PFSK-1 (cell line): ENCODE measurements around the gene CLIC4.

Experiments
- POLR2AphosphoS5 ChIP-seq: IDR thresholded peaks from 2 replicates; pipeline ENCODE4 v1.6.1; 2012; ENCODE audit warnings: low read depth, mild to moderate bottlenecking, control low read depth, low read length, moderate library complexity
- TAF1 ChIP-seq: IDR thresholded peaks from 2 replicates; pipeline ENCODE4 v1.6.1; 2012; ENCODE audit warnings: low read length, control low read depth, borderline replicate concordance; ENCODE audit not compliant: insufficient read depth

- TF ChIP-seq POLR2AphosphoS5 (no peak), TAF1 (no peak)
These were observed 40.9 kb downstream of the CLIC4 start for GRCh38 chr1:24786191-24786590.
